IMR-90 (cell line): Measurements from ENCODE around the gene PALM.

Experiments
- CEBPB ChIP-seq: IDR thresholded peaks from 2 replicates; pipeline ENCODE4 v1.6.1; 2012; ENCODE audit warnings: low read depth, low read length, improper control_type of control experiment
- CHD1 ChIP-seq: IDR thresholded peaks from 2 replicates; pipeline ENCODE4 v1.6.1; 2012; ENCODE audit warnings: low read depth, low read length, improper control_type of control experiment
- ELK1 ChIP-seq: fragments of 150-350 bp; IDR thresholded peaks from 2 replicates; pipeline ENCODE4 v1.6.1; 2016; ENCODE audit warnings: low read depth, mild to moderate bottlenecking, low read length, moderate library complexity, borderline replicate concordance
- FOS ChIP-seq: fragments of 150-350 bp; IDR thresholded peaks from 2 replicates; pipeline ENCODE4 v1.6.1; 2016; ENCODE audit warnings: low read depth, low read length
- MAZ ChIP-seq: IDR thresholded peaks from 2 replicates; pipeline ENCODE4 v1.6.1; 2012; ENCODE audit warnings: low read depth, mild to moderate bottlenecking, low read length, improper control_type of control experiment, moderate library complexity, borderline replicate concordance
- POLR2A ChIP-seq: IDR thresholded peaks from 2 replicates; pipeline ENCODE4 v1.6.1; 2012; ENCODE audit warnings: mild to moderate bottlenecking, low read depth, low read length
- RAD21 ChIP-seq: IDR thresholded peaks from 2 replicates; pipeline ENCODE4 v1.6.1; 2012; ENCODE audit warnings: low read length, improper control_type of control experiment
- RCOR1 ChIP-seq: IDR thresholded peaks from 2 replicates; pipeline ENCODE4 v1.6.1; 2012; ENCODE audit warnings: mild to moderate bottlenecking, low read length, improper control_type of control experiment; ENCODE audit not compliant: insufficient replicate concordance
- SMC3 ChIP-seq: fragments of 150-350 bp; IDR thresholded peaks from 2 replicates; pipeline ENCODE4 v1.6.1; 2016; ENCODE audit warnings: low read depth, mild to moderate bottlenecking, antibody characterized with exemption, low read length, moderate library complexity
- TF ChIP-seq, protein P1 (sequence below): conservative IDR thresholded peaks from 2 replicates; pipeline ENCODE4 v1.5.1; 2012; ENCODE audit warnings: mild to moderate bottlenecking, low read depth, low read length, improper control_type of control experiment
- TF ChIP-seq, protein P2 (sequence below): fragments of 150-350 bp; IDR thresholded peaks from 2 replicates; pipeline ENCODE4 v1.6.1; 2017; ENCODE audit warnings: mild to moderate bottlenecking, antibody characterized with exemption, low read length, low read depth

DNA sequence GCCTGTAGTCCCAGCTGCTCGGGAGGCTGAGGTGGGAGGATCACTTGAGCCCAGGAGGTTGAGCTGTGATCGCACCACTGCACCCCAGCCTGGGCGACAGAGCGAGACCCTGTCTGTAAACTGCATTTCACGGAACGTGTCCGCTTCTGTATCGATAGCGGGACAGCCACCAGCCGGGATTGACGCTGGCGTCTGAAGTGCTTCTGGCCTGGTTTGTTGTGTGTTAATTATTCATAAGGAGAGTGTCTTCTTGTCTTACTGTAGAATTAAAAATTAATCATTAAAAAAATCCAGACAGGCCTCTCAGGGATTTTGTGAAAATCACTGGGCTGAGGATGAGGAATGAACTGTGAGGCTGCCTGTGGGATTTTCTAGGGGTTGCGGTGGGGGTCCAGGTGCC lies 26.0 kb downstream of the PALM start:
- TF ChIP-seq RAD21, result no peak
- TF ChIP-seq, protein P1, sequence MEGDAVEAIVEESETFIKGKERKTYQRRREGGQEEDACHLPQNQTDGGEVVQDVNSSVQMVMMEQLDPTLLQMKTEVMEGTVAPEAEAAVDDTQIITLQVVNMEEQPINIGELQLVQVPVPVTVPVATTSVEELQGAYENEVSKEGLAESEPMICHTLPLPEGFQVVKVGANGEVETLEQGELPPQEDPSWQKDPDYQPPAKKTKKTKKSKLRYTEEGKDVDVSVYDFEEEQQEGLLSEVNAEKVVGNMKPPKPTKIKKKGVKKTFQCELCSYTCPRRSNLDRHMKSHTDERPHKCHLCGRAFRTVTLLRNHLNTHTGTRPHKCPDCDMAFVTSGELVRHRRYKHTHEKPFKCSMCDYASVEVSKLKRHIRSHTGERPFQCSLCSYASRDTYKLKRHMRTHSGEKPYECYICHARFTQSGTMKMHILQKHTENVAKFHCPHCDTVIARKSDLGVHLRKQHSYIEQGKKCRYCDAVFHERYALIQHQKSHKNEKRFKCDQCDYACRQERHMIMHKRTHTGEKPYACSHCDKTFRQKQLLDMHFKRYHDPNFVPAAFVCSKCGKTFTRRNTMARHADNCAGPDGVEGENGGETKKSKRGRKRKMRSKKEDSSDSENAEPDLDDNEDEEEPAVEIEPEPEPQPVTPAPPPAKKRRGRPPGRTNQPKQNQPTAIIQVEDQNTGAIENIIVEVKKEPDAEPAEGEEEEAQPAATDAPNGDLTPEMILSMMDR, result no peak
- TF ChIP-seq POLR2A, result no peak
- TF ChIP-seq MAZ, result no peak
- TF ChIP-seq SMC3, result no peak
- no peak for TF ChIP-seq CHD1
- TF ChIP-seq, protein P2, sequence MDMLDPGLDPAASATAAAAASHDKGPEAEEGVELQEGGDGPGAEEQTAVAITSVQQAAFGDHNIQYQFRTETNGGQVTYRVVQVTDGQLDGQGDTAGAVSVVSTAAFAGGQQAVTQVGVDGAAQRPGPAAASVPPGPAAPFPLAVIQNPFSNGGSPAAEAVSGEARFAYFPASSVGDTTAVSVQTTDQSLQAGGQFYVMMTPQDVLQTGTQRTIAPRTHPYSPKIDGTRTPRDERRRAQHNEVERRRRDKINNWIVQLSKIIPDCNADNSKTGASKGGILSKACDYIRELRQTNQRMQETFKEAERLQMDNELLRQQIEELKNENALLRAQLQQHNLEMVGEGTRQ, result no peak
- TF ChIP-seq RCOR1, result no peak
- no peak for TF ChIP-seq FOS
- TF ChIP-seq ELK1, result no peak
- TF ChIP-seq CEBPB, result no peak
